HEK293 (cell line): ENCODE measurements around the gene SNX33.

ENCODE experiments used
- CTCF ChIA-PET: fragments of 350-600 bp; formaldehyde crosslinking; extraction: SDS; loops from one replicate; lab custom pipeline; 2021; ENCODE audit warnings: antibody characterized with exemption; lab: Yijun Ruan, JAX
- POLR2A ChIA-PET: fragments of 300-600 bp; formaldehyde crosslinking; extraction: SDS; loops from one replicate; lab custom pipeline; 2020; ENCODE audit warnings: antibody characterized with exemption, inconsistent platforms; lab: Yijun Ruan, JAX
- H3K27ac ChIP-seq: fragments of 200-500 bp; sonication (Bioruptor generic); 2 replicates; pipeline ENCODE4 v1.5.1; 2014; ENCODE audit warnings: low read depth, low read length, control low read depth, inconsistent platforms; ENCODE audit errors: extremely low read depth
- H3K36me3 ChIP-seq, 2 experiments: fragments of 200-500 bp in 1 of 2; sonication (Bioruptor generic) in 1 of 2; 1 replicate in 1 of 2; 2 replicates in 1 of 2; pipeline ENCODE4 v1.5.1; 2014 to 2017; ENCODE audit warnings: inconsistent platforms in 2 of 2, low read length in 2 of 2; ENCODE audit not compliant: control insufficient read depth in 2 of 2, insufficient read depth in 1 of 2
- H3K4me1 ChIP-seq: fragments of 200-500 bp; sonication (Bioruptor generic); 2 replicates; pipeline ENCODE4 v1.5.1; 2014; ENCODE audit warnings: mild to moderate bottlenecking, low read length, inconsistent platforms; ENCODE audit not compliant: control insufficient read depth, insufficient read depth
- H3K4me3 ChIP-seq: 2 replicates; pipeline ENCODE4 v1.5.1; 2011; ENCODE audit warnings: low read depth, mild to moderate bottlenecking, control low read depth, low read length, moderate library complexity
- H3K9me3 ChIP-seq: fragments of 200-500 bp; sonication (Bioruptor generic); 2 replicates; pipeline ENCODE4 v1.5.1; 2014; ENCODE audit warnings: low read depth, low read length, inconsistent platforms; ENCODE audit not compliant: control insufficient read depth, insufficient read depth
- ATF2 ChIP-seq: fragments of 450-650 bp; formaldehyde crosslinking; IDR thresholded peaks from 2 replicates; pipeline ENCODE4 v1.5.1; 2016; ENCODE audit warnings: missing biosample characterization, missing genetic modification characterization, low read depth
- CTCF ChIP-seq: fragments of 450-650 bp; formaldehyde crosslinking; IDR thresholded peaks from 2 replicates; pipeline ENCODE4 v1.5.1; 2016; ENCODE audit warnings: missing biosample characterization, missing genetic modification characterization
- FEZF1 ChIP-seq: fragments of 450-650 bp; formaldehyde crosslinking; IDR thresholded peaks from 2 replicates; pipeline ENCODE4 v1.5.1; 2016; ENCODE audit warnings: missing biosample characterization, missing genetic modification characterization
- HOXD13 ChIP-seq: sonication (generic); formaldehyde crosslinking; IDR thresholded peaks from 2 replicates; pipeline ENCODE4 v1.8.0; 2022; ENCODE audit warnings: missing genetic modification reagents, borderline replicate concordance
- KLF1 ChIP-seq: fragments of 450-650 bp; formaldehyde crosslinking; IDR thresholded peaks from 2 replicates; pipeline ENCODE4 v1.5.1; 2016; ENCODE audit warnings: missing biosample characterization, missing genetic modification characterization
- KLF10 ChIP-seq: fragments of 450-650 bp; IDR thresholded peaks from 2 replicates; pipeline ENCODE4 v1.5.1; 2018; ENCODE audit warnings: missing biosample characterization, mild to moderate bottlenecking, missing genetic modification characterization
- SETDB1 ChIP-seq: IDR thresholded peaks from one replicate; pipeline ENCODE4 v1.6.1; 2017; ENCODE audit warnings: mild to moderate bottlenecking, low read length, moderate library complexity, mixed read lengths; ENCODE audit not compliant: insufficient read length
- SP3 ChIP-seq: fragments of 450-650 bp; formaldehyde crosslinking; IDR thresholded peaks from 2 replicates; pipeline ENCODE4 v1.5.1; 2016; ENCODE audit warnings: missing biosample characterization, missing genetic modification characterization
- ZFP69B ChIP-seq: fragments of 450-650 bp; formaldehyde crosslinking; IDR thresholded peaks from 2 replicates; pipeline ENCODE4 v1.5.1; 2016; ENCODE audit warnings: missing biosample characterization, missing genetic modification characterization
- ZNF157 ChIP-seq: fragments of 450-650 bp; formaldehyde crosslinking; IDR thresholded peaks from 2 replicates; pipeline ENCODE4 v1.5.1; 2016; ENCODE audit warnings: missing biosample characterization, missing genetic modification characterization
- ZNF169 ChIP-seq: fragments of 450-650 bp; formaldehyde crosslinking; IDR thresholded peaks from 2 replicates; pipeline ENCODE4 v1.5.1; 2016; ENCODE audit warnings: missing biosample characterization, missing genetic modification characterization
- ZNF175 ChIP-seq: fragments of 450-650 bp; formaldehyde crosslinking; IDR thresholded peaks from 2 replicates; pipeline ENCODE4 v1.5.1; 2016; ENCODE audit warnings: missing biosample characterization, missing genetic modification characterization
- ZNF18 ChIP-seq: fragments of 450-650 bp; formaldehyde crosslinking; IDR thresholded peaks from 2 replicates; pipeline ENCODE4 v1.5.1; 2016; ENCODE audit warnings: missing biosample characterization, missing genetic modification characterization
- ZNF202 ChIP-seq: fragments of 450-650 bp; formaldehyde crosslinking; IDR thresholded peaks from 2 replicates; pipeline ENCODE4 v1.5.1; 2016; ENCODE audit warnings: missing biosample characterization, missing genetic modification characterization, borderline replicate concordance
- ZNF214 ChIP-seq: fragments of 450-650 bp; formaldehyde crosslinking; IDR thresholded peaks from 2 replicates; pipeline ENCODE4 v1.5.1; 2017; ENCODE audit warnings: missing biosample characterization, mild to moderate bottlenecking, missing genetic modification characterization, borderline replicate concordance
- ZNF239 ChIP-seq: fragments of 450-650 bp; formaldehyde crosslinking; IDR thresholded peaks from 2 replicates; pipeline ENCODE4 v1.5.1; 2016; ENCODE audit warnings: missing biosample characterization, missing genetic modification characterization
- ZNF248 ChIP-seq: fragments of 450-650 bp; formaldehyde crosslinking; IDR thresholded peaks from 2 replicates; pipeline ENCODE4 v1.5.1; 2017; ENCODE audit warnings: missing biosample characterization, missing genetic modification characterization
- ZNF341 ChIP-seq: fragments of 450-650 bp; formaldehyde crosslinking; IDR thresholded peaks from 2 replicates; pipeline ENCODE4; 2016; ENCODE audit warnings: low read depth, missing biosample characterization, missing genetic modification characterization
- ZNF354C ChIP-seq: fragments of 450-650 bp; formaldehyde crosslinking; IDR thresholded peaks from 2 replicates; pipeline ENCODE4 v1.5.1; 2016; ENCODE audit warnings: missing biosample characterization, missing genetic modification characterization, low read depth, borderline replicate concordance
- ZNF398 ChIP-seq: fragments of 450-650 bp; formaldehyde crosslinking; IDR thresholded peaks from 2 replicates; pipeline ENCODE4 v1.5.1; 2017; ENCODE audit warnings: missing biosample characterization, missing genetic modification characterization
- ZNF423 ChIP-seq: fragments of 450-650 bp; formaldehyde crosslinking; IDR thresholded peaks from 2 replicates; pipeline ENCODE4 v1.5.1; 2016; ENCODE audit warnings: missing biosample characterization, missing genetic modification characterization
- ZNF488 ChIP-seq: fragments of 450-650 bp; formaldehyde crosslinking; IDR thresholded peaks from 2 replicates; pipeline ENCODE4 v1.5.1; 2016; ENCODE audit warnings: missing biosample characterization, missing genetic modification characterization
- ZNF521 ChIP-seq: fragments of 450-650 bp; formaldehyde crosslinking; IDR thresholded peaks from 2 replicates; pipeline ENCODE4 v1.5.1; 2017; ENCODE audit warnings: missing biosample characterization, mild to moderate bottlenecking, missing genetic modification characterization
- ZNF529 ChIP-seq: fragments of 450-650 bp; formaldehyde crosslinking; IDR thresholded peaks from 2 replicates; pipeline ENCODE4 v1.5.1; 2017; ENCODE audit warnings: missing genetic modification characterization, missing biosample characterization; ENCODE audit not compliant: insufficient replicate concordance
- ZNF549 ChIP-seq: fragments of 450-650 bp; IDR thresholded peaks from 2 replicates; pipeline ENCODE4 v1.5.1; 2018; ENCODE audit warnings: missing biosample characterization, missing genetic modification characterization, mild to moderate bottlenecking, inconsistent platforms, moderate library complexity
- ZNF580 ChIP-seq: fragments of 450-650 bp; formaldehyde crosslinking; IDR thresholded peaks from 2 replicates; pipeline ENCODE4 v1.5.1; 2016; ENCODE audit warnings: missing biosample characterization, missing genetic modification characterization
- ZNF600 ChIP-seq: fragments of 450-650 bp; formaldehyde crosslinking; IDR thresholded peaks from 2 replicates; pipeline ENCODE4 v1.5.1; 2016; ENCODE audit warnings: missing biosample characterization, missing genetic modification characterization
- ZNF623 ChIP-seq: fragments of 450-650 bp; formaldehyde crosslinking; IDR thresholded peaks from 2 replicates; pipeline ENCODE4 v1.5.1; 2016; ENCODE audit warnings: missing biosample characterization, missing genetic modification characterization
- ZNF664 ChIP-seq: fragments of 450-650 bp; formaldehyde crosslinking; IDR thresholded peaks from 2 replicates; pipeline ENCODE4 v1.5.1; 2016; ENCODE audit warnings: missing biosample characterization, missing genetic modification characterization
- ZNF791 ChIP-seq: fragments of 450-650 bp; formaldehyde crosslinking; IDR thresholded peaks from 2 replicates; pipeline ENCODE4 v1.5.1; 2016; ENCODE audit warnings: missing biosample characterization, missing genetic modification characterization
- ZNF843 ChIP-seq: fragments of 450-650 bp; formaldehyde crosslinking; IDR thresholded peaks from 2 replicates; pipeline ENCODE4 v1.5.1; 2016; ENCODE audit warnings: missing biosample characterization, missing genetic modification characterization

SNX33 gene

GRCh38 chr15:75672646-75673425 is 25.1 kb downstream of the SNX33 start:
- Histone ChIP-seq H3K36me3 (no peaks in the 10 kb centered on the region), H3K27ac (peak overlapping the region; percentile 36; the same call in 1 of the 2 replicates), H3K4me1 (peaks cover 10% of the 10 kb centered on the region), H3K9me3 (no peaks in the 10 kb centered on the region), H3K4me3 (no peak overlapping the region)
- CTCF ChIA-PET: interaction anchor here (0.6 to 2.2 kb wide), 9 partner anchors 9 to 304 kb away, joined by 3 to 19 read pairs (median 4); partner anchors contain the start of genes IMP3, MAN2C1 and SNX33
- POLR2A ChIA-PET: interaction anchor here (0.6 to 3.7 kb wide), 10 partner anchors 10 to 650 kb away, joined by 3 to 36 read pairs (median 8); partner anchors contain the start of genes IMP3, MAN2C1, PPCDC and SIN3A
- TF ChIP-seq ZNF239 (tag by site-specific recombination): no peak
- no peak for TF ChIP-seq HOXD13 (CRISPR knock-in tag)
- TF ChIP-seq ZNF488: no peak
- TF ChIP-seq ZNF521 (tag by site-specific recombination): no peak
- peak; percentile 57 for TF ChIP-seq ZNF398
- no peak for TF ChIP-seq SP3
- TF ChIP-seq ZNF580 (tag by site-specific recombination): no peak
- TF ChIP-seq ZNF623 (tag by site-specific recombination): no peak
- no peak for TF ChIP-seq ZNF157
- no peak for TF ChIP-seq ZNF664 (tag by site-specific recombination)
- TF ChIP-seq ZNF549 (tag by site-specific recombination): no peak
- TF ChIP-seq ZNF341 (tag by site-specific recombination): peak; percentile 54; the same call in 1 of the 2 replicates
- TF ChIP-seq ZNF529: no peak
- no peak for TF ChIP-seq ZNF248
- peak; percentile 17; the same call in 1 of the 2 replicates for TF ChIP-seq ZNF18 (tag by site-specific recombination)
- TF ChIP-seq ZNF843 (tag by site-specific recombination): no peak
- TF ChIP-seq ZNF202 (tag by site-specific recombination): no peak
- no peak for TF ChIP-seq ZNF214
- TF ChIP-seq CTCF (tag by site-specific recombination): 0 out of 2 replicates have a peak, but pooled peaks have one; percentile 38
- 0 out of 2 replicates have a peak, but pooled peaks have one; percentile 14 for TF ChIP-seq ZNF423 (tag by site-specific recombination)
- TF ChIP-seq ZNF354C: no peak
- peak; percentile 97 for TF ChIP-seq ZNF600 (tag by site-specific recombination)
- TF ChIP-seq SETDB1: no peak
- no peak for TF ChIP-seq KLF1 (tag by site-specific recombination)
- TF ChIP-seq ZNF175 (tag by site-specific recombination): no peak
- TF ChIP-seq FEZF1 (tag by site-specific recombination): no peak
- no peak for TF ChIP-seq KLF10 (tag by site-specific recombination)
- no peak for TF ChIP-seq ZNF791
- no peak for TF ChIP-seq ATF2 (tag by site-specific recombination)
- peak; percentile 25; the same call in 1 of the 2 replicates for TF ChIP-seq ZFP69B
- no peak for TF ChIP-seq ZNF169 (tag by site-specific recombination)
